Liver (tissue), 9 donors: ENCODE data around the gene SLC13A2. TPM values are rescaled to one million over a fixed set of nuclear protein-coding genes. Genes with fewer than 3 reads are reported as not detected.

ENCODE experiments used
- DNase-seq: peaks from one replicate; pipeline ENCODE4 v3.0.0-alpha.2; 2017; ENCODE audit warnings: low spot score
- H3K27ac ChIP-seq, 2 donors: one replicate each; pipeline ENCODE4 v1.7.0; 2013; ENCODE audit warnings: inconsistent platforms in 2 of 2, low read length in 2 of 2, control low read depth in 1 of 2, low read depth in 1 of 2, mild to moderate bottlenecking in 1 of 2
- H3K27me3 ChIP-seq, 4 donors: one replicate each; pipeline versions ENCODE4 v1.6.1 to v1.7.0; 2013; ENCODE audit warnings: low read length in 3 of 4, inconsistent platforms in 1 of 4, mild to moderate bottlenecking in 1 of 4, moderate library complexity in 1 of 4; ENCODE audit not compliant: control insufficient read depth in 4 of 4, insufficient read depth in 4 of 4
- H3K36me3 ChIP-seq, 4 donors: one replicate each; pipeline versions ENCODE4 v1.6.1 to v1.7.0; 2013; ENCODE audit warnings: low read length in 3 of 4, mild to moderate bottlenecking in 3 of 4, low read depth in 1 of 4, moderate library complexity in 1 of 4; ENCODE audit not compliant: control insufficient read depth in 4 of 4, insufficient read depth in 3 of 4
- H3K4me1 ChIP-seq, 4 donors: one replicate each; pipeline versions ENCODE4 v1.6.1 to v1.7.0; 2013; ENCODE audit warnings: low read length in 3 of 4, mild to moderate bottlenecking in 3 of 4, moderate library complexity in 1 of 4; ENCODE audit not compliant: control insufficient read depth in 4 of 4, insufficient read depth in 4 of 4
- H3K4me3 ChIP-seq, 3 donors: one replicate each; pipeline versions ENCODE4 v1.6.1 to v1.7.0; 2013; ENCODE audit warnings: low read length in 3 of 3, control low read depth in 1 of 3, low read depth in 1 of 3, mild to moderate bottlenecking in 1 of 3
- H3K9ac ChIP-seq, 2 donors: one replicate each; pipeline ENCODE4 v1.7.0; 2013; ENCODE audit warnings: low read length in 2 of 2, mild to moderate bottlenecking in 2 of 2, moderate library complexity in 2 of 2, control low read depth in 1 of 2, low read depth in 1 of 2
- H3K9me3 ChIP-seq, 4 donors: one replicate each; pipeline versions ENCODE4 v1.6.1 to v1.7.0; 2013; ENCODE audit warnings: low read length in 3 of 4; ENCODE audit not compliant: control insufficient read depth in 4 of 4
- CTCF ChIP-seq: fragments of 150-350 bp; IDR thresholded peaks from 2 replicates; pipeline ENCODE4 v1.5.1; 2017; ENCODE audit warnings: improper control_type of control experiment, low read depth, low read length; ENCODE audit not compliant: missing input control
- EGR1 ChIP-seq, 2 donors: IDR thresholded peaks; 2 replicates each; pipeline ENCODE4 v1.6.1; 2016 to 2018; ENCODE audit warnings: antibody characterized with exemption in 2 of 2, low read depth in 2 of 2
- FOXA2 ChIP-seq: IDR thresholded peaks from 2 replicates; pipeline ENCODE4 v1.6.1; 2016; ENCODE audit warnings: antibody characterized with exemption
- GABPA ChIP-seq, 2 donors: IDR thresholded peaks in 1 of 2; conservative IDR thresholded peaks in 1 of 2; 2 replicates each; pipeline ENCODE4 v1.6.1; 2016; ENCODE audit warnings: antibody characterized with exemption in 2 of 2, mild to moderate bottlenecking in 1 of 2, moderate library complexity in 1 of 2
- HNF4A ChIP-seq, 2 donors: conservative IDR thresholded peaks; 2 replicates each; pipeline ENCODE4 v1.6.1; 2016; ENCODE audit warnings: antibody characterized with exemption in 2 of 2, mild to moderate bottlenecking in 2 of 2
- JUND ChIP-seq, 2 donors: IDR thresholded peaks; 2 replicates each; pipeline ENCODE4 v1.6.1; 2016; ENCODE audit warnings: antibody characterized with exemption in 2 of 2
- NR2F2 ChIP-seq: IDR thresholded peaks from 2 replicates; pipeline ENCODE4 v1.6.1; 2016; ENCODE audit warnings: antibody characterized with exemption
- RXRA ChIP-seq, 2 donors: IDR thresholded peaks; 2 replicates each; pipeline ENCODE4 v1.6.1; 2017 to 2018; ENCODE audit warnings: antibody characterized with exemption in 2 of 2, mild to moderate bottlenecking in 1 of 2
- YY1 ChIP-seq: IDR thresholded peaks from 2 replicates; pipeline ENCODE4 v1.6.1; 2016; ENCODE audit warnings: antibody characterized with exemption, mild to moderate bottlenecking
- WGBS: extraction: QIAGEN DNeasy Blood & Tissue Kit; methylation state at CpG from one replicate; pipeline ENCODE4 v1.1.7; 2013; 5-methylcytosine and 5-hydroxymethylcytosine counted together
- polyA plus RNA-seq, 2 donors: library from polyadenylated mRNA; stranded (reverse) in 1 of 2; unstranded in 1 of 2; fragments of 200-250 nt in 1 of 2; fragments of >200 nt in 1 of 2; fragmentation: Nextera tagmentation in 1 of 2; extraction: Ambion mirVana in 1 of 2; gene quantifications; one replicate each; pipeline versions ENCODE4 v1.2.1 to v1.2.3, GENCODE V29; 2013 to 2015
- total RNA-seq, 2 donors: library from RNA; depleted of rRNA; stranded (reverse); fragments of >200 nt; gene quantifications; one replicate each; pipeline ENCODE4 v1.2.3, GENCODE V29; 2014
- TF ChIP-seq, protein P1 (sequence below): IDR thresholded peaks from 2 replicates; pipeline ENCODE4 v1.6.1; 2016; ENCODE audit warnings: antibody characterized with exemption
- TF ChIP-seq, protein P2 (sequence below): IDR thresholded peaks from 2 replicates; pipeline ENCODE4 v1.6.1; 2016; ENCODE audit warnings: antibody characterized with exemption
- donor health status: healthy.
- donor health status: healthy.
- donor health status: healthy.
- donor health status: healthy.
- donor health status: healthy.

The SLC13A2 gene
- total and polyA plus RNA-seq, 4 donors: 0.10 to 0.52 (median 0.36) TPM

GRCh38 chr17:28474111-28474531 lies 677 bp downstream of the SLC13A2 start:
- Histone ChIP-seq H3K27me3 (no peaks in the 10 kb centered on the region), H3K4me3 (no peak overlapping the region), H3K36me3 (no peaks in the 10 kb centered on the region), H3K4me1 (peaks cover 2 to 9% (median 7%) of the 10 kb centered on the region in 4 donors), H3K9me3 (no peaks in the 10 kb centered on the region), H3K9ac (no peak overlapping the region), H3K27ac (no peak overlapping the region)
- TF ChIP-seq NR2F2: no peak
- TF ChIP-seq CTCF: no peak
- TF ChIP-seq, protein P1, sequence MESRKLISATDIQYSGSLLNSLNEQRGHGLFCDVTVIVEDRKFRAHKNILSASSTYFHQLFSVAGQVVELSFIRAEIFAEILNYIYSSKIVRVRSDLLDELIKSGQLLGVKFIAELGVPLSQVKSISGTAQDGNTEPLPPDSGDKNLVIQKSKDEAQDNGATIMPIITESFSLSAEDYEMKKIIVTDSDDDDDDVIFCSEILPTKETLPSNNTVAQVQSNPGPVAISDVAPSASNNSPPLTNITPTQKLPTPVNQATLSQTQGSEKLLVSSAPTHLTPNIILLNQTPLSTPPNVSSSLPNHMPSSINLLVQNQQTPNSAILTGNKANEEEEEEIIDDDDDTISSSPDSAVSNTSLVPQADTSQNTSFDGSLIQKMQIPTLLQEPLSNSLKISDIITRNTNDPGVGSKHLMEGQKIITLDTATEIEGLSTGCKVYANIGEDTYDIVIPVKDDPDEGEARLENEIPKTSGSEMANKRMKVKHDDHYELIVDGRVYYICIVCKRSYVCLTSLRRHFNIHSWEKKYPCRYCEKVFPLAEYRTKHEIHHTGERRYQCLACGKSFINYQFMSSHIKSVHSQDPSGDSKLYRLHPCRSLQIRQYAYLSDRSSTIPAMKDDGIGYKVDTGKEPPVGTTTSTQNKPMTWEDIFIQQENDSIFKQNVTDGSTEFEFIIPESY: no peak
- TF ChIP-seq, protein P2, sequence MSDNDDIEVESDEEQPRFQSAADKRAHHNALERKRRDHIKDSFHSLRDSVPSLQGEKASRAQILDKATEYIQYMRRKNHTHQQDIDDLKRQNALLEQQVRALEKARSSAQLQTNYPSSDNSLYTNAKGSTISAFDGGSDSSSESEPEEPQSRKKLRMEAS: no peak
- TF ChIP-seq JUND (IDR thresholded peaks at IDR 0.05): no peak
- TF ChIP-seq FOXA2: no peak
- no peak for TF ChIP-seq GABPA (IDR thresholded peaks at IDR 0.05 in 1 of 2, conservative IDR thresholded peaks at IDR 0.05 in 1 of 2)
- no peak for TF ChIP-seq RXRA (IDR thresholded peaks at IDR 0.05)
- WGBS: 90% methylated on average over 7 of the region's 7 CpGs
- no peak for DNase-seq

DNA sequence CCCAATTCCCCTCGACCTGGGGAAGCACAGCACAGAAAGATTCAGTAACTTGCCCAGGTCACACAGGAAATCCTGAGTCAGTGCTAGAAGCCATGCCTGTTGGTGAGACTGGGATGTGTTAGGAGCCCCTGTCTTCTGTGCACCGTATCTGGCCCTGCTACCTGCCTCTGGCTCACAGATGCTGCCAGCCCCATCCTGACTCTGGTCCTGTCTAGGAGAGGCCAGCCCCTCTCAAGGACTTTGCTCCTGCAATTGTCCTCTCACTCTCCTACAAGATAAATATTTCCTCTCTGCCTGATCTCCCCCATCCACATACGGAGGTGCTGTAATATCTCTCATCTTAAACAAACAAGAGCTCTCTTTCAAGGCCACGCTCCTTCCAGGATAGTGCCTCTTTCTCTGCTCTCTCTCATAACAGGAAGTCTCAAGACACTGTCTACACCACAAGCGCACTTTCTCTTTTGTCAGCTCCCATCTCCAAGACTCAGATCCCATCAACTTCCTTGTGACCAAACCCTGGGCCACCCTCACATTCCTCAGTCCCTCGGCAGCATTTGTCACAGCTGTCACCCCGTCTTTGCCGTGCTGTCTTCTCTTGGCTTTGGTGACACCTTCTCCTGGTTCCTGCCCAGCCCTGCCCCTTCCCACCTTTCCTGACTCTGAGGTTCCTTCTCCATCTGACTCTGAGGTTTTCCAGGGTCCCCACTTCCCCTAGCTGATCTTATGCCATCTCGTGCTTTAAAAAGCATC lies 1.9 kb downstream of the SLC13A2 start:
- Histone ChIP-seq H3K9me3 (no peaks in the 10 kb centered on the region), H3K27ac (no peak overlapping the region), H3K27me3 (no peaks in the 10 kb centered on the region), H3K36me3 (no peaks in the 10 kb centered on the region), H3K4me3 (no peak overlapping the region), H3K4me1 (peaks cover 2 to 9% (median 7%) of the 10 kb centered on the region in 4 donors), H3K9ac (no peak overlapping the region)
- TF ChIP-seq EGR1 (IDR thresholded peaks at IDR 0.05; ENCODE audit: low read depth in 2 of 2): no peak
- 59% methylated on average over 9 of the region's 9 CpGs for whole genome bisulfite sequencing
- no peak for DNase-seq

DNA sequence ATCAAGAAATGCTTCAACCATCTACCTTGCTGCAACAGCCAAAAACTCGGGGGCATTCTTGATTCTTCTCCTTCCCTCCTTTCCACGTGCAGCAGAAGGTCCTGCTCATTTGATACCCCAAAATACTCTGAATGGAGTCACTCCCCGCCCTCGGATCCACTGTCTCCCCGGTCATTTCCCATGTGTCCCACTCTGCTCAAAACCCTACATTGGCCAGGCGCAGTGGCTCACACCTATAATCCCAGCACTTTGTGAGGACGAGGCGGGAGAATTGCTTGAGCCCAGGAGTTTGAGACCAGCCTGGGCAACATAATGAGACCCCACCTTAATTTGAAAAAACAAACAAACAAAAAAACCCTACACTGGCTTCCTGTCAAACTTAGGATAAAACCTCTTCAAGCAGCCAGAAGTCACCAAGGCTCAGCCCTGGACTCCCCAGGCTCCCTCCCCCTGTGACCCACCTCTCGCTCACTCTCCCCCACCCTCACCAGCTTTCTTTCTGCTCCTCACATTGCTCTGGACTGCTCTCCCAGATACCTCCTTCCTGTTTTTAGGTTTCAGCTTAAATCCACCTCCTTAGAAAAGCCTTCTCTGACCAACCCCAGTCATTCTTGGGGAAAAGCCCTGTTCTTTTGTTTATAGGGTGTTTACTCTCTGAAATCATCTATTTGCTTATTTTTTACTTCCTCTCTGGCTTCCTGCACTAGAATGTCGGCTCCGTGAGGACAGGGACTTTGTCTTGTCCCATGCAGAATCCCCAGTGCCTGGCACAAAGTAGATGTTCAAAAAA lies 2.8 kb downstream of the SLC13A2 start:
- no peak overlapping the region for H3K4me3 ChIP-seq
- WGBS: 85% methylated on average over 11 of the region's 11 CpGs

More for the DNA sequence above, 2.8 kb downstream of the SLC13A2 start:
- H3K36me3 ChIP-seq: no peaks in the 10 kb centered on the region
- no peaks in the 10 kb centered on the region for H3K9me3 ChIP-seq
- TF ChIP-seq HNF4A (conservative IDR thresholded peaks at IDR 0.05): no peak
- TF ChIP-seq, protein P1: no peak
- TF ChIP-seq, protein P2: no peak
- TF ChIP-seq YY1: no peak
- peaks cover 2 to 9% (median 7%) of the 10 kb centered on the region in 4 donors for H3K4me1 ChIP-seq
- H3K9ac ChIP-seq: no peak overlapping the region
- no peak overlapping the region for H3K27ac ChIP-seq
- no peaks in the 10 kb centered on the region for H3K27me3 ChIP-seq
- DNase-seq: no peak
